ENCODE data around the gene SLC9A1. TPM values are rescaled to one million over a fixed set of nuclear protein-coding genes. Genes with fewer than 3 reads are reported as not detected.

SLC9A1 gene
- total RNA-seq, 4 donors from 2014 or later: 7.3 to 16.0 (median 10.9) TPM

GRCh38 chr1:27144049-27144748 lies 10.7 kb downstream of the SLC9A1 start:
- no peak for TF ChIP-seq CTCF (IDR thresholded peaks at IDR 0.05; ENCODE audit: low read depth)

- TF ChIP-seq CTCF (IDR thresholded peaks at IDR 0.05; ENCODE audit: low read depth): no peak
These were observed 11.5 kb downstream of the SLC9A1 start for GRCh38 chr1:27143401-27143800.

DNA sequence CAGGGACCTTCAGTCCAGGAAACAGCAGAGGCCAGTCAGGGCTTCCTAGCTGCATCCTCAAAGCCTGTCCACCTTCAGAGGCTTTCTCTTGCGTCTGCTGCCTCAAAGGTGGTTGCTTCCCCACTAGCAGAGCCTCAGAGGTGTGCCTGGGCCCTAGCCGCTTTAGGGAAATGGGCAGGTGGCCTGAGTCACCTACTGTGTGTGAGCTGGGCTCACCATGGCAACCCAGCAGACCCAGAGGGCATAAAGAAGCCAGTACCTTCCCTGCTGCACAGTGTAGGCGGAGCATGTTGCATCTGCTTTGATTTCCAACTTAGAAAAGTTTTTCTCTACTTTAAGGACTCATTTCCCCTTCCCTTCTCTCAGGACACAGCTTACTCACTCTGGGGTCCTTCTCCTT lies 12.5 kb downstream of the SLC9A1 start:
- no peak for TF ChIP-seq CTCF (IDR thresholded peaks at IDR 0.05; ENCODE audit: low read depth)

- TF ChIP-seq CTCF (IDR thresholded peaks at IDR 0.05; ENCODE audit: low read depth): no peak
These were observed 13.5 kb downstream of the SLC9A1 start for GRCh38 chr1:27141266-27142003.

- TF ChIP-seq CTCF (IDR thresholded peaks at IDR 0.05; ENCODE audit: low read depth): no peak
These were observed 14.9 kb downstream of the SLC9A1 start for GRCh38 chr1:27139980-27140379.

GRCh38 chr1:27138927-27139326 lies 16.0 kb downstream of the SLC9A1 start:
- TF ChIP-seq CTCF (IDR thresholded peaks at IDR 0.05; ENCODE audit: low read depth): no peak

DNA sequence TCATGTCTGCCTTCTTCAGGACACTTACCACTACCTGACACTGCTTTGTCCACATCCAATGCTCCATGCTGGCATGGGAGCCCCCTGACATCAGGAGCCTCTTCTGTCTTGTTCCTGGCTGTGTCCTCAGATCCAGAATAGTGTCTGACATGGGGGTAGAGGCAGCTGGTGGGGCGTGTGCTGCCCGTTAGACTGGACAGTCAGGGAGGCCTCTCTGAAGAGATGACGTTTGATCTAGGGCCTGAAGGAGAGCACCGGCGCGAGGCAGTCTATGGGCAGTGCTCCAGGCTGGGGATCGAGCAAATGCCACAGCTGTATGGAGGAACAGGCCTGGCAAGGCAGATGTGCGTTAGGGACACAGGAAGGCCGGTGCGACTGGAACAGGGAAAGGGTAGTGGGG lies 16.6 kb downstream of the SLC9A1 start:
- TF ChIP-seq CTCF (IDR thresholded peaks at IDR 0.05; ENCODE audit: low read depth): no peak
